DOHH2 (cell line): Measurements from ENCODE around the gene TOMM22.

Source experiments
- EZH2phosphoT487 ChIP-seq: fragments of 200-600 bp; sonication (generic); IDR thresholded peaks from 2 replicates; pipeline ENCODE4 v1.6.1; 2017; ENCODE audit warnings: borderline replicate concordance, mild to moderate bottlenecking, antibody characterized with exemption, low read length, moderate library complexity, mixed read lengths
- TF ChIP-seq, protein P1 (sequence below): fragments of 200-600 bp; sonication (generic); IDR thresholded peaks from one replicate; pipeline ENCODE4 v1.5.1; 2014; ENCODE audit warnings: antibody characterized with exemption, mild to moderate bottlenecking, low read depth, low read length; ENCODE audit not compliant: poor library complexity, severe bottlenecking

DNA sequence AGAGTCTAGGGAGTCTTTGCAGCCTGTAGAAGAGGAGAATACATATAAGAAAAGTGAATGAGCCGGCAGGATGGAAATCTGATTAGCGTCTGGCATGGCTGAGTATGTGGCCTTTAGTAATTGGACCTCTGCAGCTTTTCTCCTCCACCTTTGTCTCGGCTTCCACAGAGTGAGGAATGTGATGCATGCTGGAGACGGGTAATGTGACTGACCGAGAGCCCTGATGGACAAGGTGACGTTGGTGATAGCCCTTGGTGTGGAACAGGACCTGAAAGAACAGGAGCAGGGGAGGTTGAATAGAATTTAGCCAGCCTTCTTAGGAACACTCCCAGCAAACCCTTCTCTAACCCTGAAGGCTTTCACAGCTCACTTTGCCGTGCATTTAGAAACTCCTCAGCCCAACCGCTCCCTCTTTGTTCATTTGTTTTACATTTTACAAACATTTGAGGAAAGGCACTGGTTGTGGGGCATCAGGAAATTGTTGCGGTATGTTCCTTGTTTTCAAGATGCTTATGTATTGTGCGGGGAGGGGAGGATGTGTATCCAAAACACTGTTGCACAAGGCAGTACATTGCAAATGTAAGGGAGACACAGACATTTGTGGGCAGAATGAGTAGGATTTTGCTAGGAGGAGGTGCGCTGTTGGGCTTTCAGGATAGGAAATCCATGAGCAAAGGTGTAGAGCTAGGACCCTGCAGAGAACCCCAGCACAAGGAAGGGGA, 30.9 kb downstream of the TOMM22 start:
- TF ChIP-seq, protein P1, sequence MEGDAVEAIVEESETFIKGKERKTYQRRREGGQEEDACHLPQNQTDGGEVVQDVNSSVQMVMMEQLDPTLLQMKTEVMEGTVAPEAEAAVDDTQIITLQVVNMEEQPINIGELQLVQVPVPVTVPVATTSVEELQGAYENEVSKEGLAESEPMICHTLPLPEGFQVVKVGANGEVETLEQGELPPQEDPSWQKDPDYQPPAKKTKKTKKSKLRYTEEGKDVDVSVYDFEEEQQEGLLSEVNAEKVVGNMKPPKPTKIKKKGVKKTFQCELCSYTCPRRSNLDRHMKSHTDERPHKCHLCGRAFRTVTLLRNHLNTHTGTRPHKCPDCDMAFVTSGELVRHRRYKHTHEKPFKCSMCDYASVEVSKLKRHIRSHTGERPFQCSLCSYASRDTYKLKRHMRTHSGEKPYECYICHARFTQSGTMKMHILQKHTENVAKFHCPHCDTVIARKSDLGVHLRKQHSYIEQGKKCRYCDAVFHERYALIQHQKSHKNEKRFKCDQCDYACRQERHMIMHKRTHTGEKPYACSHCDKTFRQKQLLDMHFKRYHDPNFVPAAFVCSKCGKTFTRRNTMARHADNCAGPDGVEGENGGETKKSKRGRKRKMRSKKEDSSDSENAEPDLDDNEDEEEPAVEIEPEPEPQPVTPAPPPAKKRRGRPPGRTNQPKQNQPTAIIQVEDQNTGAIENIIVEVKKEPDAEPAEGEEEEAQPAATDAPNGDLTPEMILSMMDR = no peak
- no peak for TF ChIP-seq EZH2phosphoT487
